SK-N-SH treated with all-trans-retinoic acid at 6 μM for 48 hours (cell line): ENCODE data around the gene DTD1.

Source experiments
- ARNTL ChIP-seq: fragments of 450-650 bp; formaldehyde crosslinking; IDR thresholded peaks from 2 replicates; pipeline ENCODE4 v1.5.0; 2020; ENCODE audit warnings: low read depth, mild to moderate bottlenecking, moderate library complexity, borderline replicate concordance
- ESRRG ChIP-seq: fragments of 250-450 bp; sonication (Bioruptor Pico); IDR thresholded peaks from 2 replicates; pipeline ENCODE4 v1.6.1; 2021; ENCODE audit warnings: mild to moderate bottlenecking
- GLIS3 ChIP-seq: fragments of 250-450 bp; sonication (Bioruptor Pico); IDR thresholded peaks from 2 replicates; pipeline ENCODE4 v1.5.0; 2020; ENCODE audit warnings: mild to moderate bottlenecking, moderate library complexity
- OSR1 ChIP-seq: fragments of 250-450 bp; sonication (Bioruptor Pico); IDR thresholded peaks from 2 replicates; pipeline ENCODE4 v1.8.0; 2022; ENCODE audit warnings: moderate library complexity, mild to moderate bottlenecking, inconsistent platforms
- PPARA ChIP-seq: fragments of 250-450 bp; sonication (Bioruptor Pico); IDR thresholded peaks from 2 replicates; pipeline ENCODE4 v1.5.0; 2020; ENCODE audit warnings: mild to moderate bottlenecking, borderline replicate concordance
- ZC3H10 ChIP-seq: fragments of 250-450 bp; sonication (Bioruptor Pico); IDR thresholded peaks from 2 replicates; pipeline ENCODE4 v1.5.1; 2021; ENCODE audit warnings: mild to moderate bottlenecking, moderate library complexity
- ZFP3 ChIP-seq: fragments of 250-450 bp; sonication (Bioruptor Pico); IDR thresholded peaks from 2 replicates; pipeline ENCODE4 v1.5.0; 2020; ENCODE audit warnings: mild to moderate bottlenecking, moderate library complexity
- ZNF565 ChIP-seq: fragments of 450-650 bp; formaldehyde crosslinking; conservative IDR thresholded peaks from 2 replicates; pipeline ENCODE4 v1.5.0; 2020; ENCODE audit warnings: low read depth, mild to moderate bottlenecking, moderate library complexity
- TF ChIP-seq, protein P1 (sequence below): fragments of 250-450 bp; sonication (Bioruptor Pico); IDR thresholded peaks from 2 replicates; pipeline ENCODE4 v1.8.0; 2020; ENCODE audit warnings: mild to moderate bottlenecking, moderate library complexity, borderline replicate concordance
- TF ChIP-seq, protein P2 (sequence below): fragments of 250-450 bp; sonication (Bioruptor Pico); IDR thresholded peaks from 2 replicates; pipeline ENCODE4 v1.5.0; 2020; ENCODE audit warnings: mild to moderate bottlenecking, moderate library complexity

DNA sequence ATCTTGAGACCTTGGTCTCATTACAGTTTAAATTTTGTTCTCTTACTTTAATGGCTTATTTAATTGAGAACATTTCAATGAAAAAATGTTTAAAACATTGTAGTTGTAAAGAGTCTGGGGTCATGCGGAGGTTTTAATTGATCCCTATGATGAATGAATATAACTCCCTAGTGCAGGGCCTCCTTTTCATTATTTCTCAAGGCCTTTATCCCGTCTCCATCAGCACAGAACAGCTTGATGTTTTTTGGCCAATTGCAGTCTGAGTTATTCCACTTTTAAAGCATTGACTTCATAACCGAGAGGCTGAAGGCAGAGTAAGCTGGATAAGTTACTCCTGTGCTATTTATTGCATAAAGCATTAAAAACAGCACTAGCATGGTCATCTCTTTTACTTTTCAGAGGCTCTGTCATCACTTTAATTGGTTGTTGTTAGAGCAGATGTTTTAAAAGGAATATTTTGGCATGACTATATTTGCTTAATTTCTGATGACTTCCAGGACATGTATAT, 83.4 kb downstream of the DTD1 start:
- TF ChIP-seq ZNF565: no peak
- TF ChIP-seq, protein P1, sequence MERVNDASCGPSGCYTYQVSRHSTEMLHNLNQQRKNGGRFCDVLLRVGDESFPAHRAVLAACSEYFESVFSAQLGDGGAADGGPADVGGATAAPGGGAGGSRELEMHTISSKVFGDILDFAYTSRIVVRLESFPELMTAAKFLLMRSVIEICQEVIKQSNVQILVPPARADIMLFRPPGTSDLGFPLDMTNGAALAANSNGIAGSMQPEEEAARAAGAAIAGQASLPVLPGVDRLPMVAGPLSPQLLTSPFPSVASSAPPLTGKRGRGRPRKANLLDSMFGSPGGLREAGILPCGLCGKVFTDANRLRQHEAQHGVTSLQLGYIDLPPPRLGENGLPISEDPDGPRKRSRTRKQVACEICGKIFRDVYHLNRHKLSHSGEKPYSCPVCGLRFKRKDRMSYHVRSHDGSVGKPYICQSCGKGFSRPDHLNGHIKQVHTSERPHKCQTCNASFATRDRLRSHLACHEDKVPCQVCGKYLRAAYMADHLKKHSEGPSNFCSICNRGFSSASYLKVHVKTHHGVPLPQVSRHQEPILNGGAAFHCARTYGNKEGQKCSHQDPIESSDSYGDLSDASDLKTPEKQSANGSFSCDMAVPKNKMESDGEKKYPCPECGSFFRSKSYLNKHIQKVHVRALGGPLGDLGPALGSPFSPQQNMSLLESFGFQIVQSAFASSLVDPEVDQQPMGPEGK (CRISPR knock-in tag): no peak
- no peak for TF ChIP-seq ZFP3
- no peak for TF ChIP-seq GLIS3 (CRISPR knock-in tag)
- TF ChIP-seq PPARA (CRISPR knock-in tag): no peak
- TF ChIP-seq ESRRG (CRISPR knock-in tag): no peak
- TF ChIP-seq ZC3H10 (CRISPR knock-in tag): no peak
- no peak for TF ChIP-seq OSR1 (CRISPR knock-in tag)
- TF ChIP-seq ARNTL (CRISPR knock-in tag): no peak
- TF ChIP-seq, protein P2, sequence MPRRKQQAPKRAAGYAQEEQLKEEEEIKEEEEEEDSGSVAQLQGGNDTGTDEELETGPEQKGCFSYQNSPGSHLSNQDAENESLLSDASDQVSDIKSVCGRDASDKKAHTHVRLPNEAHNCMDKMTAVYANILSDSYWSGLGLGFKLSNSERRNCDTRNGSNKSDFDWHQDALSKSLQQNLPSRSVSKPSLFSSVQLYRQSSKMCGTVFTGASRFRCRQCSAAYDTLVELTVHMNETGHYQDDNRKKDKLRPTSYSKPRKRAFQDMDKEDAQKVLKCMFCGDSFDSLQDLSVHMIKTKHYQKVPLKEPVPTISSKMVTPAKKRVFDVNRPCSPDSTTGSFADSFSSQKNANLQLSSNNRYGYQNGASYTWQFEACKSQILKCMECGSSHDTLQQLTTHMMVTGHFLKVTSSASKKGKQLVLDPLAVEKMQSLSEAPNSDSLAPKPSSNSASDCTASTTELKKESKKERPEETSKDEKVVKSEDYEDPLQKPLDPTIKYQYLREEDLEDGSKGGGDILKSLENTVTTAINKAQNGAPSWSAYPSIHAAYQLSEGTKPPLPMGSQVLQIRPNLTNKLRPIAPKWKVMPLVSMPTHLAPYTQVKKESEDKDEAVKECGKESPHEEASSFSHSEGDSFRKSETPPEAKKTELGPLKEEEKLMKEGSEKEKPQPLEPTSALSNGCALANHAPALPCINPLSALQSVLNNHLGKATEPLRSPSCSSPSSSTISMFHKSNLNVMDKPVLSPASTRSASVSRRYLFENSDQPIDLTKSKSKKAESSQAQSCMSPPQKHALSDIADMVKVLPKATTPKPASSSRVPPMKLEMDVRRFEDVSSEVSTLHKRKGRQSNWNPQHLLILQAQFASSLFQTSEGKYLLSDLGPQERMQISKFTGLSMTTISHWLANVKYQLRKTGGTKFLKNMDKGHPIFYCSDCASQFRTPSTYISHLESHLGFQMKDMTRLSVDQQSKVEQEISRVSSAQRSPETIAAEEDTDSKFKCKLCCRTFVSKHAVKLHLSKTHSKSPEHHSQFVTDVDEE (CRISPR knock-in tag): no peak
